HepG2 (cell line): ENCODE data around the gene PANK4. TPM values are rescaled to one million over a fixed set of nuclear protein-coding genes. Genes with fewer than 3 reads are reported as not detected.

Experiments
- MLXIP ChIP-seq: sonication (generic); formaldehyde crosslinking; IDR thresholded peaks from 2 replicates; pipeline ENCODE4 v1.9.0; 2021; ENCODE audit warnings: missing genetic modification reagents, borderline replicate concordance
- TSC22D2 ChIP-seq: sonication (generic); formaldehyde crosslinking; IDR thresholded peaks from 2 replicates; pipeline ENCODE4 v1.5.1; 2020; ENCODE audit warnings: missing genetic modification reagents, mild to moderate bottlenecking, borderline replicate concordance
- ZNF512B ChIP-seq: sonication (generic); formaldehyde crosslinking; IDR thresholded peaks from 2 replicates; pipeline ENCODE4 v1.5.1; 2020; ENCODE audit warnings: missing genetic modification reagents, mild to moderate bottlenecking, borderline replicate concordance
- ZNF574 ChIP-seq: sonication (generic); formaldehyde crosslinking; IDR thresholded peaks from 2 replicates; pipeline ENCODE4 v1.4.0; 2020; ENCODE audit warnings: missing genetic modification reagents
- polyA plus RNA-seq, 8 experiments: library from polyadenylated mRNA; depleted of rRNA in 3 of 8; stranded (reverse) in 7 of 8; unstranded in 1 of 8; fragments of >200 nt; fragmentation: Illumina TruSeq in 4 of 8; extraction: Trizol in 4 of 8; gene quantifications; 2 replicates each; pipeline versions ENCODE4 v1.2.1 to v1.2.3, GENCODE V29; 2011 to 2016; ENCODE audit warnings: low read depth in 4 of 8, missing spikeins in 1 of 8, mixed read lengths in 1 of 8; ENCODE audit not compliant: insufficient read depth in 1 of 8
- total RNA-seq, 5 experiments: library from RNA; depleted of rRNA; stranded (reverse); fragments of >200 nt; fragmentation: Illumina TruSeq; extraction: Trizol; gene quantifications; 2 replicates each; pipeline ENCODE4 v1.2.3, GENCODE V29; 2016; ENCODE audit warnings: low read depth in 1 of 5

Gene PANK4
- total and polyA plus RNA-seq, 2 of the 13 experiments (the other 11 are each of a cell fraction or from before 2014, with no cell fraction given) = 17.4 to 19.3 TPM

GRCh38 chr1:2468041-2468472 lies 58.3 kb downstream of the PANK4 start (continued):
- TF ChIP-seq ZNF512B (no peak), TSC22D2 (CRISPR knock-in tag) (0 out of 2 replicates have a peak, but pooled peaks have one; percentile 44), ZNF574 (CRISPR knock-in tag) (peak; percentile 53; the same call in 1 of the 2 replicates), MLXIP (CRISPR knock-in tag) (0 out of 2 replicates have a peak, but pooled peaks have one; percentile 22)
